NOMO-1 treated with DMSO at 0.1 percent for 48 hours (cell line): ENCODE data around the gene OR4D9.

Source experiments
- DNase-seq: peaks from one replicate; lab custom pipeline; 2025; ENCODE audit not compliant: unreplicated experiment; lab: John Stamatoyannopoulos, UW

Gene OR4D9

DNA sequence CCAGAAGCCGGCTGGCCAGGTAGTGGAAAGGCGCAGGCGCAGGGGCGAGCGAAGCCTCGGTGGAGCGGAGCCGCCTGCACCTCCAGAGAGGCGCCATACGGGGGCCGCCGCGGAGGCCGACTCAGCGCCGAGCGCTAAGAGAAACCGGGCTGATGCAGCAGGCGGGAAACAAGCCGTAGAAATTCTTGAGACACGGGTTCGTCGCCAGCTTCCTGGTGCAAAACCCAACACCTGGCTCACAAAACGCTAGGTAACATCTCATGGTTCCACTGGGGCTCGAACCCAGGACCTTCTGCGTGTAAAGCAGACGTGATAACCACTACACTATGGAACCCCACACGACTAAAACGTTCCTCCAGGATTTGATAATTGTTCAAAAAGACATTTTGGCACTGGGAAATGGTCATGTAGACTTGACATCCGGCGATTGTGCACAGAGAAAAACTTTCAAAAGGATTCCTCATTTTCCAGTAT, 39.1 kb downstream of the OR4D9 start:
- peak; percentile 78 for DNase-seq

DNA sequence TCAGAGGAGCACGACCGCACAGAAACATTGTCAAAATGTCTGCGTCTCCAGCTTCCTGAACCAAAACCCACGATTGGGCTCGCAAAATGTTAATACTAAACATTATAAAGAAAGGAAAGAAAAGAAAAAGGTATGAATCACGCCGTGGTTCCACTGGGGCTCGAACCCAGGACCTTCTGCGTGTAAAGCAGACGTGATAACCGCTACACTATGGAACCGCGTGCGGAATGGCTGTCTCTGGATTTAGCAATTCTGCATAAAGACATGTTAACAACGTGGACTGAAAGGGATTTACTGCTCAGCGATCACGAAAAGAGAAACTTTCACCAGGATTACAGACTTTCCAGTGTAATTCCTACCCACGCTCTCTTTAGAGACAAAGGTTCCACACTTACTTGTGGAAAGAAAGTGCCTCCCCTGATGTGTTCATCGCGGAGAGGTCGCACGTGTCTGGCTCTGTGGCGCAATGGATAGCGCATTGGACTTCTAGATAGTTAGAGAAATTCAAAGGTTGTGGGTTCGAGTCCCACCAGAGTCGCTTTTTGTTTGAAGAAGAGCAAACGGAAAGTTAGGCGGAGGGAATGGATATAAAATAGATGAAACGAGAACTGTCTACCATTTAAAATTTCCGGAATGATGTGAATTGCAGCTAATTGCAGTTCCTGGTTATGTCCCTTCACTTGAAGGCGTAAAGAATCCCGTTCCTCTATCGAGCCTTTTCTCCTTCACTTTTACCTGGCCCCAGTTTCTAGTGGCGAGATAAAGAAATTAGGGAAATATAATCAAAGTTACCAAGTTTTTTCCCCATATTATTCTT, 39.7 kb downstream of the OR4D9 start:
- peak; percentile 80 for DNase-seq

DNA sequence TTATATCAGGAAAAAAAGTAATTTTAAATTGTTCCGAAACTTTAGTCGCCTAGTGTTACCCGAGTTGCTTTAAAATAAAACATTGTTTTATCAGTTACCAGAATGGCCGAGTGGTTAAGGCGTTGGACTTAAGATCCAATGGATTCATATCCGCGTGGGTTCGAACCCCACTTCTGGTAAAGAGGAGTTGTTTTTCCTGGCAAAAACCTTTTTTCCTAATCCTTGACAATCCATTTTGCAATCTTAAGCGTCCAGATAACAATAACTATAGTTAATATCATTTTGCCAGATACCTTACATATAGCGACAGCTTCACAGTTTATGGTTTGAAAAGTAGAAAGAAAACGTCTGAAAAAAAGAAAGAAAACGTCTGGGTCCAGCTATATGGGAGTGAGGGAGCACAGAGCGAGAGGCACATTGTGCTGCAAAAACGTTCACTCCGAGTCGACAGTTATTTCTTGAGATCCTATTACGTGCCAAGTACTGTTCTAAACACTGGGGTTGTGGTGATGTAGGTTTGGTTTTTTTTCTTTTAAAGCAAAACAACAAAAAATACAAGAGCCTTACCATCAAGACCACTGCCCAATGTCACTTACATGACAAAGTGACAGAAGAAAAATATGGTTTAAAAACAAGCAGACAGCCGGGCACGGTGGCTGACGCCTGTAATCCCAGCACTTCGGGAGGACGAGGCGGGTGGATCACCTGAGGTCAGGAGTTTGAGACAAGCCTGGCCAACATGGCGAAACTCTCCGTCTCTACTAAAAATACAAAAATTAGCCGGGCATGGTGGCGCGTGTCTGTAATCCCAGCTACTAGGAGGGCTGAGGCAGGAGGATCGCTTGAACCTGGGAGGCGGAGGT, 40.6 kb downstream of the OR4D9 start:
- DNase-seq, result no peak

DNA sequence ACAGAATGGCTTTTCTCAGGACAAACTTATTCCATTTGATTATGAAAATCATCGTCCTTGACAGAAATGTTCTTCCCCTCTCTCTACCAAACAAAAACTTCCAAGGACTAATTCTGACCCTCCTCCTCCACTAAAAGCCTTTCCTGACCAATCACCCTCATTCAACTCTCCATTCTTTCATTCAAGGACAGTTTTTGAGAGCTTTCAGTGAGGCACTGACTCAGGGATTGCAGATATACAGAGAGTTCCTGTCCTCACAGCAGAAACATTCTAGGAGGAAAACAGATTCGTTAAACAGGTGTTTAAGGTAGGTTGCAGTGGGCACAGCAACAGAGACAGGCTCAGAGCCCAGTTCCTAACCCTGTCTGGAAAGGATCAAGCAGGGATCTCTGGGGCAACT, 41.5 kb downstream of the OR4D9 start:
- no peak for DNase-seq

DNA sequence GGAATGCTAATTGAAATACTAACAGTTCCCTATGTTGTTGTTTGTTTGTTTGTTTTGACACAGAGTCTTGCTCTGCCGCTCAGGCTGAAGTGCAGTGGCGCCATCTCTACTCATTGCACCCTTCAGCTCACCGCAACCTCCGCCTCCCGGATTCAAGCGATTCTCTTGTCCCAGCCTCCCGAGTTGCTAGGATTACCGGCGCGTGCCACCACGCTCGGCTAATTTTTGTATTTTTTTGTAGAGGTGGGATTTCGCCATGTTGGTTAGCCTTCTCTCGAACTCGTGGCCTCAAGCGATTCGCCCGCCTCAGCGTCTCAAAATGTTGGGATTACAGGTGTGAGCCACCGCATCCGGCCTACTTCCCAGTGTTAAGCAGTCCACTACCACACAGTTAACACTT, 42.0 kb downstream of the OR4D9 start:
- DNase-seq, result no peak

DNA sequence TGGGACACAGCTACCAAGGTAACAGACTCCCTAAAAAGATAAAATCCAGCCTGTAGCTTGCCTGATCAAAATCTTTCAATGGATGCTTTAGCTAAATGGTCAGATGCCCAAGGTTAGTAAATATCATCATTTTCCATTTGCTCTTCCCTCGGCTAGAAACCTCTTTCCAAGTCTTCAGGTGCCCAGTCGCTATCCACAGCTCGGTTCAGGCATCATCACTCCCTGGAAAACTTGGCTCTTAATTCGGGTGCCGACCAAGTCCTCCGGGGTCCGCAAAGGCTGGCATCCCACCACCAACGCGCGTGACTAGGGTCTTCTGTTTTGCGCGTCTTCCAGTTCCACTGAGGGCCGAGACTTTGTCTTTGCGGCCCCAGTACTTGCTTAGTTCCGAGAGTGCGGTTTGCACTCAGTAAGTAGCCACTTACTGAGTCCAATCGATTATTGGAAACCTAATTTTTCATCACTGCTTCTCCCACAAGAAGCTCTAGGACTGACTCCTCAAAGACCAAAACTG, 44.3 kb downstream of the OR4D9 start:
- no peak for DNase-seq

DNA sequence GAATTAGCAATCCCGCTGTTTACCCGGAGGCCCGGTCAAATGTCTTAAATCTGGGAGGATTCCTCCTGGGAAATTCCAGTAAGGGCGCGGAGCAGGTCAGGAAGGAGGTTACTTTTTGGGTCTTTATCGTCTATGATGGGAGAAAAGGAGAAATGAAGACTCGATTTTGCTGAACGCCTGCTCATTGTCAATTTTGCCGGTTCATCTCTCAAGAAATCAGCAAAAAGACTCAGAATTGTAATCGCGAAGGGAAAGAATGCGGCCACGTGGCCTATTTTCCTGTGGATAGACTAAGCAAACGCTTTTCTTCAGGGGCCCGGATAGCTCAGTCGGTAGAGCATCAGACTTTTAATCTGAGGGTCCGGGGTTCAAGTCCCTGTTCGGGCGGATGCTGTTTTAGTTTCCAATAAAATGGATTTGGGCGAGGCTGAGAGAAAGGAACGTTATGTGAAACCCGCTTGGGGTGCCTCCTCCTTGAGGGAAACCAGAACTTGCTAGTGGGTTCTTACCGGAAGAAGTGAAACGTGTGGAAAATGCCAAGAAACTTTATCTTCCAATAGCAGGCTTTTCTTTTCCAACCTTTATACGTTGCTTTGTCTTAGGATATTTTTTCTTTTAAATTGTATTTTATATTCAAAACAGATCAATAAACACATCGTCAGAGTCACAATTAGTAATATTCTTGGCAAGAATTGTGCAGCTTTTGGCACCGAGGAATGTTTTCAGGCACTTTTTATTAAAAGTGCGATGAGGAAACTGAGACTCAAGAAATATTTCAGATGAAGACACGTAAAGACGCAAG, 45.0 kb downstream of the OR4D9 start:
- DNase-seq, result peak; percentile 41

DNA sequence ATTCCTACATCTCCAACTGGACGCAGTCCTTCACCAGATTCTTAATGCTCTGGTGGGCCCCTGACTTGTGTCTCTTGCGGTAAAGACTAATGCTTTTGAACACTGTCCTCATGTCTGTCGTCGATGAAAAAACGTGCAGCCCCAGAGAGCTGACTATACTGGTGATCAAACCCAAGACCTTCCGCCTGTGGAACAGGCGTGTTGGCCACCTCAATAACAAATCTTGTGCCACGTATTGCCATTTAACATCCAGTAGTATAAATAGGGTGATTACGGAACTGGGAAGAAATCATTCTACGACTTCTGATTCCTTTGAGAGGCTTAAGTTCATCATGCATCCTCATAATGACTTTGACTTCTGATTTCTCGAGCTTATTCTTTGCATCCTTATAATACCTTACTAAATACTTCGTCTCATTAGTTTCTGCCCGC, 45.6 kb downstream of the OR4D9 start:
- peak; percentile 39 for DNase-seq

DNA sequence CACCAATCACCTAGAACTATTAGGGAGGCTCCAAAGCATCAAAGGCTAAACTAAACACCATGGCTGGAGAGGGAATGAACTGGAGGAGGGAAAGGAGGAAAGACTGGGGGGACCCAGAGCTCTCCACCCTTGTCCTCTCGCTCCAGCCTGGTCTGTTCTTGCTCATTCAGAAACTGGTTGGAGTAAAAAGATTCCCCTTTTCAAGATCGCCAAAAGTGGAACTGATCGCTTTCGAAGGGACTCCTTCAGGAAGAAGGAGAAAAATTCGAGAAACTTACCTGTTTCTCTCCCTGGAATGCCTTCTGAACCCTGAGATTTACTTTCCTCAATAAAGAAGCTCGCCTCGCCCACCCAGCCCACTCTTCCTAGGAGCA, 46.9 kb downstream of the OR4D9 start:
- peak; percentile 35 for DNase-seq

DNA sequence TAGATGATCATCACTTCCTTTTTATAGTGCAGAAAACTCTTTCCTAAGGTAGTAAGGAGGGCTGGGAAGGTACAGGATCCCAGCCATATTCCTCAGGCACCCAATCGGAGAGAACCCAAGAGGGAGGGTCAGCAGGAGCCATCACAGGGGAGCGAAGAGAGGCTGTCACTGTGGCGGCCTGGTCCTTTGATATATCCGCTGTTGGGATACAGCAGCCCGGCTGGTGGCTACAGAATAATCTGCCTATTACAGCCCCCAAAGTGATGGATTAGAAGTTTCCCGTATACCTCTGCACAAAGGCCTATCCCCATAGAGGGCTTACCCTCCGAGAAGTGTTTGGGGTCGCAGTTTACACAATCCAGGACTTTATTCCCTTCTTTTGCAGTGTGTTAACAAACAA, 48.5 kb downstream of the OR4D9 start:
- no peak for DNase-seq

DNA sequence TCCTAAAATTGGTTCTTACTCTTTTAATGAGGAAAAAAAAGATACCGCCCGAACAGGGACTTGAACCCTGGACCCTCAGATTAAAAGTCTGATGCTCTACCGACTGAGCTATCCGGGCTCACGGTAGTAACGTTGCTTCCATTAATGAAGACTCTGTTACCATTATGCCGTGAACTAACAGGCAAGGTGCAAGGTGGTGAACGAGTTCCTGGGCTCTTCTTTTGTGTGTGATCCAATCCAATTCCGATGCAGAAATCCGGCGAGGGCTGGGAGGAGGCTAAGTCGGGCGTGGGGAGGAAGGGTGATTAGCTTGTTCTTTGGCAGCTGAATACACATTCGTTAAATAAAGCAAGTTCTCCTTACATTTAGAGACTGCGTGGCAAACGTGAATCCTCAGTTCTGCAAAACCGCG, 49.0 kb downstream of the OR4D9 start:
- DNase-seq, result peak; percentile 60

DNA sequence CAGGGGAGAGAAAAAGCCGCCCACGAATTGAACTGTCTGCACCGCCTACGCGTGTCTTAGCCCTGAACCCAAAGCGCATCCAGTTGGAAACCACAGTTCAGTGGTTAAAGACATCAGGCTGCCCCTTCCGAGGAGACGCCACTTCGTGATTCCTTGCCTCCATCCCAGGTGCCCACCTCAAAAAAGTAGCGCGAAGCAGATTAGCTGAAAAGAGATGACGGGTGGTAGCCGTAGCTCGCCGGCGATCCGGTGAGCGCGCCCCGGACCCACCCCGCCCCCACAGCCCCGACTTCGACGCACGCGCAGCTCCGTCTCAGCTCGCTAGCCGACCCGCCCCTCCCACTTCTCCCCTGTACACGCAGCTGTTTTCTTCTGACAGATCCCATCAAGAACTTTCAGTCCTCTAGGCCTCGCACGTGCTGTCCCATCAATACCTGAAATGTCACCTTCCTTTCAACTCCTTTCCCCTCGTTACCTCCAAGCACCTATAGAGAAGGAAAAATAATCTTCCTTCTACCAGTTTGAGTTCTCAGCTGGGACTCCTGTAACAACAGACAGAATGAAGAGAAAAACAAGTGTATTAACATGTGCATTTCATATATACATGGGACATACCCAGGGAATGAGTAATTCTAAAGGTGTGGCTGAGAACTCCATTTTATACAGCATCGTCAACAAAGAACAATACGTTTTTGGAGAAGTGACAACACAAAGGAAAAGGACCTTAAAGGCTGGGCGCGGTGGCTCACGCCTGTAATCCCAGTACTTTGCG, 49.5 kb downstream of the OR4D9 start:
- peak; percentile 67 for DNase-seq

DNA sequence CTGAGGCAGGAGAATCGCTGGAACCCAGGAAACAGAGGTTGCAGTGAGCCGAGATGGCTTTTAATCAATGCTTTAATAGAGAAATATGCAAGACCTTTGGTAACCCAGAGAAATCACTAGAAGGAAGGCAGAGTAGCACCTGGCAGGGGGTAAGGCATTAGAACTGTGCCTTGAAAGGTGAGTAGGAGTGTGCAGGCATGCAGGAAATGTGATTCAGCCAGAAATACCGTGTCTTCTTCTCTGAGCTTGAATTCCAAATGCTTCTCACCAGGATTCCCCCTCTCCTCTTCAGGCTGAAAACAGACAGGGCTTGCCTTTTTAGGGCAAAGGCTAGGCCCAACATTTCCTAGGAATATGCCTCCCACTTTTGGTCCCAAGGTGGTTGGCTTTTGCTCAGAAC, 51.0 kb downstream of the OR4D9 start:
- no peak for DNase-seq
